HG03196 (cell line): ENCODE results near the gene CYP4F8.
"Not testable (repeated sequence)": the region's sequence is repeated elsewhere in the genome, so short reads cannot be mapped to it uniquely, and the experiment has no call there.

Experiments used
- ATAC-seq: cut with Tn5 transposase; IDR thresholded peaks from one replicate; pipeline ENCODE4 v1.9.1; 2021; ENCODE audit not compliant: unreplicated experiment

The CYP4F8 gene

DNA sequence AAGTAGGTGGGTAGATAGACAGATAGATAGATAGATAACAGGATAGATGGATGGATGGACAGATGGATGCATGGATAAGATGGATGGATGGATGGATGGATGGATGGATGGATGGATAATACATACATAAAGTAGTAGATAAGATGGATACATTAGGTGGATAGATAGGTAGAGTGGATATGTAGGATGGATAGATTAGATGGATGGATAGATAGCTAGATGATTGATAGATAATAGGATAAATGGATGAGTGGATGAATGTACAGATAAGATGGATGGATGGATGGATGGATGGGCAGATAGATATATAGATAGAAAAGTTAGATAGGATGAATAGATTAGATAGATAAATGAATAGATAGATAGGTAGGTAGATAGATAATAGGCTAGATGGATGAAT is 27.8 kb downstream of the CYP4F8 start:
- ATAC-seq = no peak

GRCh38 chr19:15643387-15643786 is 28.4 kb downstream of the CYP4F8 start:
- no peak for ATAC-seq

DNA sequence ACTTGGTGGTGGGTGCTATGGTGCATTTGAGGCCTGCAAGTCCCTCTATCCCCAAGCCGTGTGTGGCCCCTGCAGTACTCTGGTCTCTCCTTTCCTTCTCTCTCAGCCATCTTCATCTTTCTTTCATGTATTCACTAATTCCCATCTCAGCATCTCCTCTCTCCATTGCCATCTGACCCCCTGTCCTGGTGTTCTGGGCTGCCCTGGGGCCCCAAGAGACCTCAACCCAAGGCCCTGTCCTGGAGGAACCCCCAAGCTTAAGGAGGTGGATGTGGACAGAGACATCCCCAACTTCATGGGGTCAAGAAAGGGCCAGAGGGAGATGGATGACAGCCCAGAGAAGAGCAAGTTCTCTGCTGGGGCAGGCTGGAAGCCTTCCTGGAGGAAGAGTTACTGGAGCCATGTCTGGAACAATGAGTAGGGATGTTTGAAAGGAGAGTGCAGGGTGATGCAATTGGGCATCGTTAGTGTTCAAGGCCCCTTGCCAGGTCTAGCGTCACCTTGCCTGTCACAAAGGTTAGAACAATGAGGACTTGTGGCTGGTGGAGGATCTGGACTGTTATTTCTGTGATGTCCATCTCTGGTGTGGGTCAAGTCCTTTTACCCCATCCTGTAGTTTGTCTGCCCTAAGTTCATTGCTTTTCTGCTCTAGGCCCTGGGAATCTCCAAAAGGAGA is 29.2 kb downstream of the CYP4F8 start:
- ATAC-seq = no peak

- ATAC-seq = no peak
Measured at GRCh38 chr19:15644816-15645215, 29.8 kb downstream of the CYP4F8 start.

GRCh38 chr19:15649526-15649925 is 34.5 kb downstream of the CYP4F8 start:
- ATAC-seq = no peak

DNA sequence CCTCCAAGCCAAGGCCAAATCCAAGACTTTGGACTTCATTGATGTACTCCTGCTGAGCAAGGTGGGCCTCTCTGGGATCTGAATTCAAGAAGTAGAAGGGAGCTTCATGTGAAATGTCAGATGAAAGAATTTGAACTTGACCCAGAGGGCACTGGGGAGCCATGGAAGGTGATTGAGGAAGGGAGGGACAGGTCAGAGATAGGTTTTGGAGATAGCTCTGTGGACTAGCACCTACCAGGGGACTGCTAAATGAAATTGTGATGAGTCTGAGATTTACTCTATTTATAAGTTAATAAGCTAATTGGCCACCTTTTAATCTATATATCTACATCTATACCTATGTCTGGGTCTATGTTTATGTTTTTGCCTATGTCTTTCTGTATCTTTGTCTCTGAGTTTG is 35.1 kb downstream of the CYP4F8 start:
- ATAC-seq = not testable (repeated sequence)

GRCh38 chr19:15651791-15652190 is 36.8 kb downstream of the CYP4F8 start:
- no peak for ATAC-seq

GRCh38 chr19:15652559-15653278 is 37.7 kb downstream of the CYP4F8 start:
- ATAC-seq = no peak

DNA sequence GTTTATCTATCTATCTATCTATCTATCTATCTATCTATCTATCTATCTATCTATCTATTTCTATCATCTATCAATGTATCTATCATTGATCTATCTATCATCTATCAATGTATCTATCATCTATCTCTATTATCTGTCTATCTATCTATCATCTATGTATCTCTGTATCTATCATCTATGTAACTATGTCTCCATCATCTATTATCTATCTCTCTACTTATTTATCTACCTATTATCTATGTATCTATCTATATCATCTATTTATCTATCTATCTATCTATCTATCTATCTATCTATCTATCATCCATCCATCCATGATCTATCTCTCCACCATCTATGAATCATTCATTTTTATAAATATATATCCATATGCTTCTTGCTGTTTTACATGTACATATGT is 41.4 kb downstream of the CYP4F8 start:
- ATAC-seq = no peak

GRCh38 chr19:15663247-15663646 is 48.2 kb downstream of the CYP4F8 start:
- no peak for ATAC-seq

DNA sequence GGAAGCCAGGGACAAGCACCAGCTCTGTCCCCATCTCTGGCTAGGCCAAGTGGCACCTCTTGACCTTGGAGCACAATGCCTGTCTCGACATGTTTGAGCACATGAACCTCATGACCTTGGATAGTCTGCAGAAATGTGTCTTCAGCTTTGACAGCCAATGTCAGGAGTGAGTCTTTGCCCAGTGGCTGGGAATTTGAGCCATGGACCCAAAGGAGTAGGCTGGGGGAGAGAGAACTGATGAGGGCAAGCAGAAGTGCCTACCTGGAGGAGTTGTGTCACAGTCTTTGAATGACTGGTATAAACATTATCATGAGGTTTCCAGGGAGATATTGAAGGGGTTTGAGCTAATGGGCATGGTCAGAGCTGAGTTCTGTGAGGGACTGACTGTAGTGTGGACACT is 51.2 kb downstream of the CYP4F8 start:
- no peak for ATAC-seq

GRCh38 chr19:15666883-15667282 is 51.9 kb downstream of the CYP4F8 start:
- ATAC-seq = no peak

- no peak for ATAC-seq
Measured at GRCh38 chr19:15669440-15669839, 54.4 kb downstream of the CYP4F8 start.

- ATAC-seq = no peak
Measured at GRCh38 chr19:15669891-15670290, 54.9 kb downstream of the CYP4F8 start.

- no peak for ATAC-seq
Measured at GRCh38 chr19:15671237-15671821, 56.3 kb downstream of the CYP4F8 start.

- no peak for ATAC-seq
Measured at GRCh38 chr19:15671891-15672579, 57.0 kb downstream of the CYP4F8 start.

DNA sequence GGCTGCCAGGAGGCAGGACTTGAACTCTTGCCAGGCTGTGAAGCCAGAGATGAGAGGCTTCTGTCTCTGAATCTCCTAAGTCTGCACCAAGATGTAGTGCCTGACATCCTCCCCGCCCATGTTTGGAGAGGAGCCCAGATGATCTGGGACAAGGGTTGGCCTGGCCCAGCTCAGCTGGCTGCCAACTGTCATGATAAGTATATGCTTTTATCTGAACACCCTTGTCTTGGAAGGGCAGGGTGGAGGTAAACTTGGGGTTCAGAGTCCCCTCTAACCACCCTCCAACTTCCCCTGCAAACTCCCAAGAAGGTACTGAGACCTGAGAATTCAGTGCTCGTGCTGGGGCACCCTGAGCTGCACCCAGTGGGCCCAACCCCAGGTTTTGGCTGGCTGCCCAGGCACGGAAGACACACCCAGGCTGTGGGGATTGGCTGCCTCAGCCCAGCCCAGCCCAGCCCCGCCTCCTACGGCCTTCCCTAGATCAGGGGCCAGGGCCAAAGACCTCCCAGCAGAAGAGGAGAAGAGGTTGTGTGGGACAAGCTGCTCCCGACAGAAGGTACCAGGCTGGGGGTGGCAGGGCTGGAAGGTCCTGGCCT is 57.7 kb downstream of the CYP4F8 start, which contains the start of gene CYP4F12:
CYP4F12 (plus strand) TSS at position 508 of the 596 bp plus-strand sequence. CDS start 443 bp downstream, outside the sequence.
- no peak for ATAC-seq

GRCh38 chr19:15673176-15673654 is 58.2 kb downstream of the CYP4F8 start:
- no peak for ATAC-seq

DNA sequence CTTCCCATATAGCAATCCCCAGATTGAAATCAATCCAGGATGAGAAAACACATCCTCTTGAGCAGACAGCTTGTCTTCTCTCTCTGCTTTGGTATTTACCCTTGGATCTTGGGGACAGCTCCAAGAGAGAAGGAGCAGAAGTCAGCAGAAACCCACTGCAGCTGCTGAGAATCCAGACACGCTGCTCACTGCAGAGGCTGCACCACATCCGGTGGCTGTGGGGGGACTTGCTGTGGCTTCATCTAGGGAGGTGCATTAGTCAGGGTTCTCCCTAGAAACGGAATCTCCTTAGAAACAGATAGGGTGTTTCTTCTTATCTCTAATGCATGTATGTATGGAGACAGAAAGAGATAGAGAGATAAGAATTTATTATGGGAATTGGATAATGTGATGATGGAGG is 60.5 kb downstream of the CYP4F8 start:
- no peak for ATAC-seq

GRCh38 chr19:15679089-15679488 is 64.1 kb downstream of the CYP4F8 start:
- no peak for ATAC-seq

DNA sequence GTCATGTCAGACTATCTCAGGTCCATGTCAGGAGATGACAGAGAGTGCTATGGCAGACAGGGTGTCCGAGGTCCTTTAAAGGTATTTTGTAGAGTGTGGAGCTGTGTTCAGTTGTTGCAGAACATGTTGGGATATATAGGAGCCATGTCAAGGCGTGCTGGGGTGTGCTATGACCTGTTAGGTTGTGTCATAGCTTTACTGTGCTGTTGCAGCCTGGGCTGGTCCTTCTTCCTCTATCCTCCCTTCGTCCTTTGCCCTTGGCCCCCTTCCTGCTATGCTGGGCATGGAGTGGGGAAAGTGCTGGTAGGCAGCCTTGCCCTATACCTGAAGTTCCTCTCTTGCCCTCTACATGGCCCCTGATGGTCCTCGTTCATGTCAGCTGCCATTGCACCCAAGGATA is 64.8 kb downstream of the CYP4F8 start:
- not testable (repeated sequence) for ATAC-seq
